A172 (cell line): ENCODE measurements around the gene ESYT3. TPM values are rescaled to one million over a fixed set of nuclear protein-coding genes. Genes with fewer than 3 reads are reported as not detected.
A peak's percentile ranks its signal among the peaks of the same experiment; 100 is the strongest.
"Not testable (repeated sequence)": the region's sequence is repeated elsewhere in the genome, so short reads cannot be mapped to it uniquely, and the experiment has no call there.

Experiments used
- DNase-seq: peaks from one replicate; pipeline ENCODE4 v3.0.0-alpha.2; 2015; ENCODE audit warnings: low spot score
- total RNA-seq: library from RNA; depleted of rRNA; stranded (reverse); fragments of >200 nt; shearing (Covaris generic); gene quantifications from 2 replicates; pipeline ENCODE4 v1.2.3, GENCODE V29; 2014

ESYT3 gene
- total RNA-seq, 1 experiment from 2014 or later = 0.16 TPM

DNA sequence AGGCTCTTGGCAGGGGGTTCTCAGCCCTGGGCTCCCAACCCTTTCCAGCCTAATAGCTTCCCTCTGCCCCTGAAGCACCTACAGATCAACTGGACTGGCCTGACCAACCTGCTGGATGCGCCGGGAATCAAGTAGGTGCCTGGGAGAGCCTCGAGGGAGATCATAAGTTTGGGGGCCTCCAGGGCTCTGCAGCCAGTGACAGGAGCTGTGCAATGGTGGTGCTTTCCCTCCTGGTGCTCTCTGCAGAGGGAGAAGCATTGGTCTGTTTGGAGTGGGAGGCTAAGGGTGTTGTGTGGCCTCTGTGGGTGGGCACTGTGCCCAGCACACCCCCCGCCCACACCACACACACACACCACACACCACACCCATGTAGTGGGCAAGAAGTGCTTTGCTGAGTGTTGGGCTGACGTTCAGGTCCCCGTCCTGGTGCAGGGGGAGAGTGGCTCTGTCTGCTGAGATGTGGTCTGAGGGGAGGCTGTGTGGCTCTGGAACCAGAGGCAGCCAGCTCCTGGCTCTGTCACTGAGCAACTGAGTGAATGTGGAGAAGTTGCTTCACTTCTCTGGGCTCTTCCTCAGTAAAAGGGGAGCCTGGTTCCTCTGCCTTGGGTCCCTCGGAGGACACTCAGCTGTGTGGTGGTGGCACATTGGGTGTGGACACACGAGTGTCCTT, 26.3 kb downstream of the ESYT3 start:
- DNase-seq = no peak

DNA sequence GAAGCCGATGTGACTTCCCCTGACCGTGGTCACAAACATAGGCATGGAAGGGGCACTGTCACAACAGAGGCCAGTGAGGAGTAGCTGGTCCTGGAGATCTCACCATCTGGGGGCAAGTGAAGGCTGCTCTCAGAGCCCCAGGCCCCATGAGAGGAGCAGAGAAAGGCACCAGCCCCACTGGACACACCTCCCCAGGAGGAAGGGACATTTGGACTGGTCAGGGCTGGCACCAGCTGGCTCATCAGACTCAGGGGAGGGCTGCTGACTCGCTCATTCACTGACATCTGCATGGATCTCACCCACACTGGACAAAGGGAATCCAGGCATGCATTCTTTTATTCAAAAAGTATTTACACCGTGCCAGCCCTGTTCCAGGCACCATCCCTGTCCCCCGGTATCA, 26.8 kb downstream of the ESYT3 start:
- DNase-seq = peak; percentile 64

DNA sequence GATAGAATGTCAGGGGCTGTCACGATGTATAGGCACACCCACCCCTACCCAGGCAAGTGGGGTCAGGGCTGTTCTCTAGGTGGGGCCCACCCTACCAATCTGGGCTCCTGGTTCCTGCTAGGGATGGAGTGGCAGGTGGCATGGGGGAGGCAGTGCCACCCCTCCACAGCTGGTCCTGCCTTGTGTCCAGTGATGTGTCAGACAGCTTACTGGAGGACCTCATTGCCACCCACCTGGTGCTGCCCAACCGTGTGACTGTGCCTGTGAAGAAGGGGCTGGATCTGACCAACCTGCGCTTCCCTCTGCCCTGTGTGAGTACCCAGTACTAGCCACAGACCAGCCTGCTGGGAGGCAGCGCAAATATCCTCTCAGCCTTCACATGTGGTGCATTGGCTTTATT, 27.5 kb downstream of the ESYT3 start:
- no peak for DNase-seq

DNA sequence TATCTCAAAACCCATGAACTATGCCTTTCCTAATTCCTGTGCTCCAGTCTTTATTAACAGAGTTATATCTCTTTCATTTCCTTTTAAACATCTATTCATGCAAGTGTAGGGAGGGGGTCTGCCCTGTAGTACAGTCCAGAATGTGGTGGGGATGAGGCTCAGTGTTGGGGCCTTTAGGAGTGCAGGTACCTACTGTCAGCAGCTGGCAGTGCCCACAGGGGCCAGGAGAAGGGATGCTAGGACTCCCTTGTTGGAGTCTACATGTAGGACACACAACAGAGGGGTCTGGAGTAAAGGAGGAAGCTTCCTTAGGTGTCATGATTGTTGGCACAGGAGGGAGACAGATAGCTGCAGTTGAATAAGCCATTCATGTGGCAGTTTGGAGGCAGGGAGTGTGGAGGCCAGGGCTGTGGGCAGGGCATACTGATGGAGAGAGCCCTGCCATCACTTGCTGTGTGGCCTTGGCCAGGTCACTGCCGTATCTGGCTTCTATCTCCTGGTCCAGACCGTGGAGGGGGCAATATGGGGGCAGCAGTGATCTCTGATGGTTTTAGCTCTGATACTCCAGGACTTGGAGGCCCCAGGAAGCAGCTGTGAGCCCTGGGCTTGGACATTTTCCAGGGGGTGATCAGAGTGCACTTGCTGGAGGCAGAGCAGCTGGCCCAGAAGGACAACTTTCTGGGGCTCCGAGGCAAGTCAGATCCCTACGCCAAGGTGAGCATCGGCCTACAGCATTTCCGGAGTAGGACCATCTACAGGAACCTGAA, 29.5 kb downstream of the ESYT3 start:
- DNase-seq = no peak

DNA sequence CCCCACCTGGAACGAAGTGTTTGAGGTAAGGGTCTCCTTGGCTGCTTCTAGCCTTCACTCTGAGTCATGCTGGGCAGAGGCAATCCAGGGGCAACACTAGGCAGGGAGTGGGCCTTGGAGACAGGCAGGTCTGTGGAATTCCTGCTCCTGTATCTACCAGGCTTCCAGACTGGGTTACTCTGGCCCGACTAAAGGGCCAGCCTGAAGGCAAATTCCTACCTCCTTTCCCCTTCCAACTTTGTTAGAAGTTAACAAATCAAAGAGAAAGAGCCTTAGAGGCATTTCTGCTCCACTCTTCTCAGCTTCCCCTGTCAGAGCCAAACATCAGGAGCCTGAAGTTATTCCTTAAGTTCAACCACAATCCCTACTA, 30.1 kb downstream of the ESYT3 start:
- no peak for DNase-seq

DNA sequence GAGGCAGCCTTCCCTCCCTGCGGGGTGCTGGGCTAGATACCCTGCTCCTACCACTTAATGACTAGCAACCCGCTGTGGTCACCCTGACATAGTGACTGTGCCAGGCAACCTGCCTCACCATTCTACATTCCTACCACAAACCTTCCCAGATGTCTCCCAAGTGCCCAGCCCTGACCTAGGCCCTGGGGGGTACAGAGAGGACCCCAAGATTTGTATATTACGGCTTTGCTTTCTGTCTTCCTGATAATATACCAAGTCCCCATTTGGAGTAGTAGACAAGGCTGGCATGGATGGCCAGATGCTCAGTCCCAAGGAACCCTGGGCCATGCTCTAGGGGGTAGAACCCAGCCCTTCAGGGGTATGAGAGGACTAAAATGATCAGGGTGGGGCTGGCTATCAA, 31.0 kb downstream of the ESYT3 start:
- no peak for DNase-seq

DNA sequence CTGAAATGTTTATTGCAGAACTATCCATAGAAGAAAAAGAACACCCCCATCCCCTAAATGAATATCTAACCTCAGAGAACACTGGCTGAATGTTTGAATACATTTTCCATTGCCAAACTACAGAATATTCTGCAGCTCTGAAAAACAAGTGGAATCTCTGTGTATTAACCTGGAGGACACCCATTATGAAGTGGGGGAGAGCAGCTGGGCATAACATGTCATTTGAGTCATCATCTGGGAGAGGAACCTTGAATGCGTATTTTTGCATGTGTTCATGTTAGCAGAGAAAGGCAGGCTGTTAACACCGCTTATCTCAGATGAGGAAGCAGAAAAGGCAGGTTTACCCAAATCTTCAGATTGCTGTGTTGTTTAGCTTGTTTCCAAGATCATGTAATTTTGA, 31.5 kb downstream of the ESYT3 start:
- no peak for DNase-seq

DNA sequence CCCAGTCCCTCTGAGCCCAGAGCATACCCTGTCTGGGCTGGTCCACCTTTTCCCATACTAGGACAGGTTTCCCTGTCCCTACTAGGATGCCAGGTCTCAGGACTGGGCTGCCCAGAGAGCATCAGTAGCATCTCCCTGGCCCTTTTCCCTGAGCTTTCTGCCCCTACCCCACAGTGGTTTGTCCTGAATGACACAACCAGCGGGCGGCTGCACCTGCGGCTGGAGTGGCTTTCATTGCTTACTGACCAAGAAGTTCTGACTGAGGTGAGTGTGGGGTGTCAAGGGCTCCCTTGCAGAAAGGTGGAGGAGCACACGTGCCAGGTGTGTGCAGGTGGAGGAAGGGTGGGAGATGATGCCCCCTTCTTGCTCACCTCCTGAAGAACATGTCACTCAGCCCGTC, 33.5 kb downstream of the ESYT3 start:
- no peak for DNase-seq

DNA sequence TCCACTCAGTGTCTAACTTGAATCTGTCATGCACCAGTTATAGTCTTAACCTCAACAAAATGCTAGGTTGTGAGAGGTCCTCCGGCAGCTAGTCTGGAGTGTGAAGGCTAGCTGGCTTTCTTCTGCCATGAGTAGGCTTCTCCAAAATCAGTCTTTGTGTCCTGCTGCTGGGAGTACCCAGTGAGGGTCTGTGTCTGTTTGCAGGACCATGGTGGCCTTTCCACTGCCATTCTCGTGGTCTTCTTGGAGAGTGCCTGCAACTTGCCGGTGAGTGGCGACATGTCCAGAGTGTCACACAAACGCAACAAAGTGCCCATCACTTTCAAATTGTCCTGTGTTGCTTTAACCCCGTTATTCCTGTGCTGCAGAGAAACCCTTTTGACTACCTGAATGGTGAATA, 34.0 kb downstream of the ESYT3 start:
- no peak for DNase-seq

DNA sequence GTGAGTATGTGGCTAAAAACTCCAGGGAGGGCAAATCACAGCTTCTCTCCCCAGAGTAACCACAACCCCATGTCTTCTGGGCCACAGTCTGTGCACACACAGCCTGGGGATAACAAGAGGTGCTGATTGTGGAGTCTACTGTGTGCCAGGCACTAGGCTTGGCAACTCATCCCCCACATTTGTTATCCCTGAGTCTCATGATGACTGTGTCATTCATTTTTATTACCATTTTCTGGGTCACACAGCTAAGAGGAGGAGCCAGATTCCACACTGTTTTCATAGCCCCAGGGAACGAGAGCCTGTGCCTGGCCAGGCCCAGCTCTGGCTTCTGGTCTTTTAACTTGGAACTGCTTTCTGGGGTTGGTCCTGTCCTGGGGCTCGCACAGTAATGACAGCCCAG, 34.5 kb downstream of the ESYT3 start:
- peak; percentile 62 for DNase-seq

DNA sequence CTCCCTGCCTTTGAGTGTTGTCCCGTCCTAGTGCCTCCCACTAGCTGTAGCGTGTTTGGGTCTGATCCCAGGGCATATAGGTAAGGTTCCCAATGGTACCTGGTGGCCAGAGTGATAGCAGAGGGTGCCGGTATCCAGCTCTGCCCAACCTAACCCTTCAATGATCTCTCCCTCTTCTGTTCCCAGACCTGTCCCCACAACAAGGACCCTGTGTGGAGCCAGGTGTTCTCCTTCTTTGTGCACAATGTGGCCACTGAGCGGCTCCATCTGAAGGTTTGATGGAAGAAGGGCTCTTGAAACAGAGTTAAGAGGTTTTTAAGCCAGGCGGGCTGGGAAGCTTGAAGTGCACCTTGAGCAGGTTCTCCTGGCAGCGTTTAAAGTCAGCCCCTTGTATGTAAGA, 35.5 kb downstream of the ESYT3 start:
- no peak for DNase-seq

DNA sequence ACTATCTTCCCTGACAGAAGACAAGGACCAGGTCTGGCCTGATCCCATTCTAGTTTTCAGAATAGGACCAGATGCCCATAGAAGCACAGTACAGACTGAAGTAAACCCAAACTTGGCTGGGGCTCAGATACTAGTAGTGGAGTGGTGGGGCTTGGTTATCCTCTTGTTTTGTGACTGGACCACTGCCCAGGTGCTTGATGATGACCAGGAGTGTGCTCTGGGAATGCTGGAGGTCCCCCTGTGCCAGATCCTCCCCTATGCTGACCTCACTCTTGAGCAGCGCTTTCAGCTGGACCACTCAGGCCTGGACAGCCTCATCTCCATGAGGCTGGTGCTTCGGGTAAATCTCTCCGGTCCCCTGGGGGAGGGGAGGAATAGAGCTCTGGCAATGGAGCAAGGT, 36.3 kb downstream of the ESYT3 start:
- DNase-seq = no peak

DNA sequence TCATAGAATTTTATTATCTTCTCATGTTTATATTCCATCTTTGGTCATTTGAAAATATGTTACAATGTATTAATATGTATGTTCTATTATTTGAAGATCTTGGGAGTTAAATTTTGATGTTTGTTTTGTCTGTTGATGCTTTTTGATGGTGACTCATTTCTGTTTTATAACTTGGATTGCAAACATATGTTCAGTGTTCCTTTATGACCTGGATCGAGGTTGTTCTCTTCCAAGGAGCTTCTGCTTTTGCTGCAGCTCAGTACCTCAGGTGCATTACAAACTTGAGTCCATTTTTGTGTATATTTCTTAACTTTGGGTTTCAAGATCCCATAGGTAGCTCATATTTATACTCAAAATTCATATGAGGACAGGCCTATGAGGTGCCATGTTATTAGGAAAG, 37.1 kb downstream of the ESYT3 start:
- no peak for DNase-seq

DNA sequence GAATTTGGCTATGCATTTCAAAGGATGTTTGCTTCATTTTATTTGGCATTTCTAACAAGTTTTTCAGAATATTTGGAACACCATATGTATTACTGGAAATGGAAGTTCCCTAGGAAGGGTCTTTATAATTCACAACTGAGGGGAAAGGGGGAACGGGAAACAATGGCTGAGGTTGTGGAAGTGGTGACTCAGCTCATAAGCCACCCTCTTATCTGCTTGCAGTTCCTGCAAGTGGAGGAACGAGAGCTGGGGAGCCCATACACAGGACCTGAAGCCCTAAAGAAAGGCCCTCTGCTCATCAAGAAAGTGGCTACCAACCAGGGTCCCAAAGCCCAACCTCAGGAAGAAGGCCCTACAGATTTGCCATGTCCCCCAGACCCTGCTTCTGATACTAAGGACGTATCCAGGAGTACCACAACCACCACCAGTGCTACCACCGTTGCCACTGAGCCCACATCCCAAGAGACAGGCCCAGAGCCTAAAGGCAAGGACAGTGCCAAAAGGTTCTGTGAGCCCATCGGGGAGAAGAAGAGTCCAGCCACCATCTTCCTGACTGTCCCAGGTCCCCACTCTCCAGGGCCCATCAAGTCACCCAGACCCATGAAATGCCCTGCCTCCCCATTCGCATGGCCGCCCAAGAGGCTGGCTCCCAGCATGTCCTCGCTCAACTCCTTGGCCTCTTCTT, 37.9 kb downstream of the ESYT3 start:
- no peak for DNase-seq

DNA sequence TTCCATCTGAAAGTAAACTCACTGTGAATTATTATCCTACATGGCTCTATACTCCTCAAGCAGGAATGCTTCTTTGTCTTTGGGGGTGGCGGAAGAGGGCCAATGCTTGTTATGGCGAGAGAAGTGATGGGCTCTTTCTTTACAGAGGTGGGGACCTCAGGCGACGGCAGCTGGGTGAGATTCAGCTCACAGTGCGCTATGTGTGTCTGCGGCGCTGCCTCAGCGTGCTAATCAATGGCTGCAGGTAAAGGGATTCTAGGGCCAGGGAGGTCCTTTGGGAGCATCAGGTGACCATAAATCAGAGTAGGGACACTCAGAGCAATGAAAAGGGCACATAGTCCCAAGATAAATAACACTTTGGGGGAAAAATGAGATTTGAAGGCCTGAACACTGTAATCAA, 39.0 kb downstream of the ESYT3 start:
- no peak for DNase-seq

DNA sequence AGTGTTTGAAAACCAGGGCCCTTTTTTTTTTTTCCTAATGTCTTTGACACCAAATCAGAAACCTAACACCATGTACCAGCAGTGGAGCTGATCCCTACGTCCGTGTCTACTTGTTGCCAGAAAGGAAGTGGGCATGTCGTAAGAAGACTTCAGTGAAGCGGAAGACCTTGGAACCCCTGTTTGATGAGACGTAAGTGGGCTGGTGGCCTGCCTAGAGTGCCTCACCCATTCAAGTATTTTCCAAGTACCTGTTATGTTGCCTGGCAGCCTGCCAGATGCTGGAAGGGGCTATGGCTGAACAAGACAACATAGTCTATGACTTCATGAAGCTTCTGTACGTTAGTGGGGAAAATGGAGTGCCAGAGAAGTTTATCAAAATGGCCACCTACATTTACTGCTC, 39.7 kb downstream of the ESYT3 start:
- no peak for DNase-seq

DNA sequence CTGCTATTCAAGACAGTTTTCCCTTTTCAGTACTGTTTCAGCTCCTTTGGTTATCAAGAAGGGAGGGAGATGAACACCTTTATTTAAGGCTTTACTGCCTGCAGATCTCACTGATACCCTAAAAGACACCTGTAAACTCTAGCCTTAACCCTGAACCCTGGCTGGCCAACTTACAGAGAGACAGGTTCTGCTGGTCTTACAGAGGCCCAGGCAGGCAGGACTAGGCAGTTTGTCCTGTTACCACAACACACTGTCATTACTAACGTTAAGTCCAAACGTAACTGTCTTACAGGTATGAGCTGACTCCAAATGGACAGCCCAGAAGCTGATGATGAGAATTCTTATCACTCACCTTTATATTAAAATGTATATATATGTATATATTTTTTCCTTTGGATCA, 42.1 kb downstream of the ESYT3 start:
- no peak for DNase-seq

DNA sequence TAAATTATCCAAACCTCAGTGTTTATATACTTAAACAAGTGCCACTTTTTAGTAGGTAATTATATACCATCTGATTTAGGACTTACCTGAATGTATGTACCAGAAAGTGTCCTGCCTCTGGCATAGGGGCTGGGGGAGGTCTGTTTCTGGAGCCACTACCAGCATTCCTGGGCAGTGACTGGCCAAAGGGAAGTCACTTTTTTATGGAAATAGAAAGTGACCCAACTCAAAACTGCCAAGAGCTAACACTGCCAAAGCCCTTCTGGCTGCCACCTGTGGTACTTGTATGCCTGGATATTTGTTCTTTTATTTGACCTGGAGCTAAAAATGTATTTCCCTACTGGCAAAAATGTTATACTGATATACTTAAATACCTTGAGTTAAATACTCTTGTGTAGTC, 42.7 kb downstream of the ESYT3 start:
- no peak for DNase-seq

DNA sequence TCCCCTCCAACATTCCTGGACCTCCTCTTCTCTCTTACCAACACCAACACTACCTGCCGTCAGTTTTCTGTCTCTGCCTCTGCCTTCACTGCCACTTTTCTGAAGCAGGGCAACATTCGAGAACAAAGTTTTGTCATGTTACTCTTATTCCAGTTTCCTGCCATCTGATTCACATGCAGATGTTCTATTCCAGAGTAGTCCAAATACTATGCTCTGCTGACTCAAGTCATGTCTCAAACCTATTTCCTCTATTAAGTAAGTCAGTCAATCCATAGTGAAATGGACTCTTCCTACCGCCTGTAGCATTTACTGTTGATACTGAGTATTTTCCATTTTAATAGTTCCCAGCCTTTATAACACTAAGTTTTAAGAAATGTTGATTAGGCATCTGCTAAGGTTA, 43.4 kb downstream of the ESYT3 start:
- DNase-seq = no peak

DNA sequence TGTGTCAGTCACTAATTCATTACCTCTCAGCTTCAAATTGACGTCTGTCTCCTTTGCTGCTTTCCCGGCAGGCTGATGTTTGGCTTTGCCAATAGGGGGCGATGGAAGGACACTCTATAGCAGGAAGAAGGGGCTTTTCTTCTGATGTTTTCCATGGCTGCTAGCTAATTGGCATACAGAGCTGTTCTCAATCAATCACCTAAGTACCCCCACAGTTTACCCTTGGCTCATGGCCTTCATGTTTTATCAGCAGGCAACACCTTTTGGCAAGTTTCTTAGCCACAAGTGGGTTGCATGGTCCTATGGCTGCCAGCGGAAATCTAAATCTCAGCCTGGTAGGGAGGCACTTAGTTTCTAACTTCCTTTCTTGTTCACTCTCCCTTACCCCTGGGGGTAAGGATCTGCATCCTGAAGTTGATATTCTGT, 45.0 kb downstream of the ESYT3 start:
- peak; percentile 26 for DNase-seq

DNA sequence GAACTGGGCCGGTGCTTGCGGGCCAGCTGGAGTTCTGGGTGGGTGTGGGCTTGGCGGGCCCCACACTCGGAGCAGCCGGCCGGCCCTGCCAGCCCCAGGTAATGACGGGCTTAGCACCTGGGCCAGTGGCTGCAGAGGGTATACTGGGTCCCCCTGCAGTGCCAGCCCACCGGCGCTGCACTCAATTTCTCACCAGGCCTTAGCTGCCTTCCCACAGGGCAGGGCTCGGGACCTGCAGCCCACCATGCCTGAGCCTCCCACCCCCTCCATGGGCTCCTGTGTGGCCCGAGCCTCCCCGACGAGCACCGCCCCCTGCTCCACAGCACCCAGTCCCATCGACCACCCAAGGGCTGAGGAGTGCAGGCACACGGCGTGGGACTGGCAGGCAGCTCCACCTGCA, 50.3 kb downstream of the ESYT3 start:
- DNase-seq = not testable (repeated sequence)

DNA sequence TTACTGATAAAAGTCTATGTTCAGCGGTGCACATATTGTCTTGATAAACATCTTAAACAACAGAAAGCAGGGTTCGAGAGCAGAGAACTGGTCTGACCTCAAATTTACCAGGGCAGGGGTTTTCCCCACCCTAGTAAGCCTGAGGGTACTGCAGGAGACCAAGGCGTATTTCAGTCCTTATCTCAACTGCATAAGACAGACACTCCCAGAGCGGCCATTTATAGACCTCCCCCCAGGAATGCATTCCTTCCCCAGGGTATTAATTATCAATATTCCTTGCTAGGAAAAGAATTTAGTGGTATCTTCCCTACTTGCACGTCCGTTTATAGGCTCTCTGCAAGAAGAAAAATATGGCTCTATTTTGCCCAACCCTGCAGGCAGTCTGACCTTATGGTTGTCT, 52.2 kb downstream of the ESYT3 start:
- not testable (repeated sequence) for DNase-seq

DNA sequence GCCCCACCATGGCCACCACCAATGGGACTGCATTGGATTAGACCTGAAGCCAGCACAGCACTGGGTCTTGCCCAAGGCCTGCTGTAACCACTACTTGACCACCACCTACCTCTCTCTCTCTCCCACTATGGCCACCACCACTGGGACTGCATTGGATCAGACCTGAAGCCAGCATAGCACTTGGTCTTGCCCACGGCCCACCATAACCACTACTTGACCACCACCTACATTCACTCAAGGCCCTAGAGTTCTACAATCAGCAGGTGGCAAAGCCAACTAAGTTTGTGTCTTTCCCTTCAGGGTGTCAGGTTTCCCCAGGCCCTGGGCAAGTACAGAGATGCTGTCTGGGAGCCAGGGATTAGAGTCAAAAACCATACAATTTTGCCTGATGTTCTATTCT, 57.6 kb downstream of the ESYT3 start:
- DNase-seq = no peak
